OCI-LY7 (cell line): ENCODE data around the gene SURF1. TPM values are rescaled to one million over a fixed set of nuclear protein-coding genes. Genes with fewer than 3 reads are reported as not detected.

Source experiments
- BruUV-seq: library from RNA; stranded (reverse); fragments of 400-500 nt; replicated peaks from 2 replicates; lab custom pipeline; 2021; lab: Mats Ljungman, UMichigan
- CTCF ChIA-PET: fragments of 300-600 bp; sonication (Branson Sonifier 250); formaldehyde crosslinking; loops from one replicate; lab custom pipeline; 2022; ENCODE audit warnings: antibody characterized with exemption; ENCODE audit not compliant: unreplicated experiment; lab: Charles Lee
- POLR2A ChIA-PET: fragments of 300-600 bp; sonication (Branson Sonifier 250); formaldehyde crosslinking; loops from one replicate; lab custom pipeline; 2022; ENCODE audit warnings: antibody characterized with exemption; lab: Charles Lee
- DNase-seq: peaks from one replicate; pipeline ENCODE4 v3.0.0-alpha.2; 2015; ENCODE audit warnings: low spot score
- H2AFZ ChIP-seq: fragments of 200-600 bp; sonication (generic), shearing (Covaris generic); 2 replicates; pipeline ENCODE4 v1.6.1; 2014; ENCODE audit warnings: mild to moderate bottlenecking, antibody characterized with exemption, low read length, moderate library complexity
- H3K27ac ChIP-seq: fragments of 200-600 bp; sonication (generic); 2 replicates; pipeline ENCODE4 v1.5.1; 2014; ENCODE audit warnings: mixed run types, low read depth, mild to moderate bottlenecking, moderate library complexity, low read length, inconsistent platforms; ENCODE audit not compliant: poor library complexity, severe bottlenecking
- H3K36me3 ChIP-seq: fragments of 200-600 bp; sonication (generic); 2 replicates; pipeline ENCODE4 v1.6.1; 2014; ENCODE audit warnings: mild to moderate bottlenecking, antibody characterized with exemption, low read length, moderate library complexity, mixed read lengths; ENCODE audit not compliant: insufficient read depth
- H3K4me1 ChIP-seq: fragments of 200-600 bp; sonication (generic); 2 replicates; pipeline ENCODE4 v1.5.1; 2014; ENCODE audit warnings: mild to moderate bottlenecking, low read length; ENCODE audit not compliant: insufficient read depth, poor library complexity, severe bottlenecking
- H3K4me2 ChIP-seq: fragments of 200-600 bp; sonication (generic); 2 replicates; pipeline ENCODE4 v1.6.1; 2014; ENCODE audit warnings: mild to moderate bottlenecking, low read length
- H3K4me3 ChIP-seq: fragments of 200-600 bp; sonication (generic); 2 replicates; pipeline ENCODE4 v1.5.1; 2014; ENCODE audit warnings: mild to moderate bottlenecking, low read depth, low read length; ENCODE audit not compliant: poor library complexity, severe bottlenecking
- H3K79me2 ChIP-seq: fragments of 200-600 bp; sonication (generic); 2 replicates; pipeline ENCODE4 v1.6.1; 2016; ENCODE audit warnings: low read depth, mild to moderate bottlenecking, low read length, moderate library complexity, mixed read lengths; ENCODE audit not compliant: insufficient read depth
- H3K9me2 ChIP-seq: fragments of 200-600 bp; sonication (generic); 2 replicates; pipeline ENCODE4 v1.6.1; 2016; ENCODE audit warnings: mild to moderate bottlenecking, low read length, mixed read lengths; ENCODE audit not compliant: insufficient read depth
- H3K9me3 ChIP-seq: fragments of 200-600 bp; sonication (generic); 2 replicates; pipeline ENCODE4 v1.6.1; 2014; ENCODE audit warnings: mild to moderate bottlenecking, mixed run types, low read length, mixed read lengths
- H4K20me1 ChIP-seq: fragments of 200-600 bp; sonication (generic); 2 replicates; pipeline ENCODE4 v1.6.1; 2014; ENCODE audit warnings: mild to moderate bottlenecking, antibody characterized with exemption, low read length, moderate library complexity, mixed read lengths; ENCODE audit not compliant: insufficient read depth
- EZH2phosphoT487 ChIP-seq: fragments of 200-600 bp; sonication (generic); IDR thresholded peaks from 2 replicates; pipeline ENCODE4 v1.6.1; 2018; ENCODE audit warnings: low read depth, borderline replicate concordance, mild to moderate bottlenecking, mixed run types, antibody characterized with exemption, low read length, moderate library complexity, mixed read lengths
- intact Hi-C: fragments of 100-400 bp; cut with micrococcal nuclease; formaldehyde crosslinking; loops from one replicate; pipeline ENCODE4 v1.10.0; 2022; ENCODE audit not compliant: unreplicated experiment
- total RNA-seq, 2 experiments: library from RNA; depleted of rRNA in 1 of 2; stranded (reverse); fragments of >200 nt in 1 of 2; shearing (Covaris generic) in 1 of 2; gene quantifications; 2 replicates each; pipeline ENCODE4 v1.2.3, GENCODE V29; 2014 to 2022
- TF ChIP-seq, protein P1 (sequence below): fragments of 200-600 bp; sonication (generic); conservative IDR thresholded peaks from 2 replicates; pipeline ENCODE4 v1.5.1; 2014; ENCODE audit warnings: mild to moderate bottlenecking, antibody characterized with exemption, low read length, moderate library complexity, mixed read lengths

Gene SURF1
- total RNA-seq, 2 experiments from 2014 or later: 22.9 to 38.9 TPM

DNA sequence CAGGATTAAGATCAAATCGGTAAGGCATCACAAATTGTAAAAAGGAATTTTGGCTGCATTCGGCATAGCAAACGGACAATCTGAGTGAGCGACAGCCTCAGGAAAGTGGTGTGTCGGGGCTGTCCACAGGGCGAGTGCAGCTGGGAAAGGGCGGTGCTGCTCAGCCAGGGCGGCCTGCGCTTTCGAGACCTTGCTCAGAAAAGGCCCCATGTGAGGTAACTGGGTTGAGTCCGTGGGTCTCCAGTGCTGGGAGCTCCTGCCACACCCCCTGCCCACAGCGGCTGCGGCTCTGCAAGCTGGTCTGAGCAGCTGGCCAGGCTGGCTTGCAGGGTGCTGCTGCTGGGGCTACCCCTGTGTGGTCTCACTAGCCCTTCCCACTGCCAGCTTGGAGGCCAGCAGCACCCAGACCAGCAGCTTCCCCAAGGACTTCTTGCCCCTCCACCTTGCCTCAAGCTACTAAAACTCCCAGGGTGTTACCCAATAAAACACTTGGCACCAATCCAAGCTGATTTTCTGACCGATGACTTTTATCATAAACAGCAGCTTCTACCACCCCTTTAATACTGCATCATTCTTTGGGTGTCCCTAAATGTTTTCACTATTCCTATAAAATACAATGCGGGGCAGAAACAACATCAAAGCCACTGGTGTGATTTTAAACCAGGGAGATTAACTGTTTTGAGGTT, 6.2 kb upstream of the SURF1 start:
- ChIA-PET POLR2A (no interaction called here), CTCF (interaction anchor here (0.7 kb wide), 1 partner anchor 8 kb away, joined by 3 read pairs; no protein-coding TSS in a partner anchor)
- Histone ChIP-seq H3K27ac (no peak overlapping the region), H3K4me1 (peaks cover 5% of the 10 kb centered on the region), H2AFZ (no peak overlapping the region), H3K36me3 (peaks cover 90% of the 10 kb centered on the region), H3K9me2 (no peaks in the 10 kb centered on the region), H3K79me2 (no peaks in the 10 kb centered on the region), H4K20me1 (no peaks in the 10 kb centered on the region), H3K4me3 (no peak overlapping the region), H3K9me3 (no peaks in the 10 kb centered on the region), H3K4me2 (no peak overlapping the region)
- no peak for DNase-seq
- TF ChIP-seq EZH2phosphoT487: no peak
- TF ChIP-seq, protein P1, sequence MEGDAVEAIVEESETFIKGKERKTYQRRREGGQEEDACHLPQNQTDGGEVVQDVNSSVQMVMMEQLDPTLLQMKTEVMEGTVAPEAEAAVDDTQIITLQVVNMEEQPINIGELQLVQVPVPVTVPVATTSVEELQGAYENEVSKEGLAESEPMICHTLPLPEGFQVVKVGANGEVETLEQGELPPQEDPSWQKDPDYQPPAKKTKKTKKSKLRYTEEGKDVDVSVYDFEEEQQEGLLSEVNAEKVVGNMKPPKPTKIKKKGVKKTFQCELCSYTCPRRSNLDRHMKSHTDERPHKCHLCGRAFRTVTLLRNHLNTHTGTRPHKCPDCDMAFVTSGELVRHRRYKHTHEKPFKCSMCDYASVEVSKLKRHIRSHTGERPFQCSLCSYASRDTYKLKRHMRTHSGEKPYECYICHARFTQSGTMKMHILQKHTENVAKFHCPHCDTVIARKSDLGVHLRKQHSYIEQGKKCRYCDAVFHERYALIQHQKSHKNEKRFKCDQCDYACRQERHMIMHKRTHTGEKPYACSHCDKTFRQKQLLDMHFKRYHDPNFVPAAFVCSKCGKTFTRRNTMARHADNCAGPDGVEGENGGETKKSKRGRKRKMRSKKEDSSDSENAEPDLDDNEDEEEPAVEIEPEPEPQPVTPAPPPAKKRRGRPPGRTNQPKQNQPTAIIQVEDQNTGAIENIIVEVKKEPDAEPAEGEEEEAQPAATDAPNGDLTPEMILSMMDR: no peak
- TSS peak; percentile 63 for BruUV-seq
- intact Hi-C loops: no loop called here

DNA sequence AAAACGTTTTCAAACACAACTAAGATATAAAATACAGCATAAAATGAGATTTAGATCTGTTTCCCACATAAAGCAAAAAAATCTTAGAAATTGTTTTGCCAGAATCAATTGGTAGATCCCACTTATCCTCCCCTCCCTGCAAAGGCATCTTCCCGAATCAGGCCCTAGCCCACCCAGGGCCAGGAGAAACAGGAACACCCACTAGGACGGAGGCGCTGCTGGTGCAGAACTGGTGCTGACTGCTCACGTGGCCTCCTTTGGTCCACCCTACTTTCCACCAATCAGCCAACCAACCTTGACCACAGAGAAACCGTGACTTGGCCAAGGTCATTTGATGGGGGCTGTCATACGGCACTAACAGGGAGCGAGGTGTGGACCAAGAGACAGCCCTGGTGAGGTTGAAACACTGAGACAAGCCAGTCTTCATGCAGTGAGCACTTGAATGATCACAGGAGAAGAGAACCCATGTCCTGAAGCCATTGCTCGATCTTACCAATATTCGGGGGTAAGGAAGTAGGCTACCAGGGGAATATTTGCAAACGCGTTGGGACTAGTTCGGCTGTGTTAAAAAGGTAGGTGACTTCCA, 5.3 kb upstream of the SURF1 start:
- POLR2A ChIA-PET: no interaction called here
- H3K79me2 ChIP-seq: no peaks in the 10 kb centered on the region
- TF ChIP-seq EZH2phosphoT487: no peak
- TF ChIP-seq, protein P1: no peak
- intact Hi-C loops: no loop called here
- peaks cover 81% of the 10 kb centered on the region for H3K36me3 ChIP-seq
- H3K4me3 ChIP-seq: no peak overlapping the region
- no peak overlapping the region for H3K4me2 ChIP-seq
- H3K9me3 ChIP-seq: no peaks in the 10 kb centered on the region
- CTCF ChIA-PET: no interaction called here
- H3K4me1 ChIP-seq: peaks cover 10% of the 10 kb centered on the region
- no peak overlapping the region for H2AFZ ChIP-seq
- H3K27ac ChIP-seq: no peak overlapping the region
- H3K9me2 ChIP-seq: no peaks in the 10 kb centered on the region
- BruUV-seq: no TSS peak
- no peak for DNase-seq
- H4K20me1 ChIP-seq: no peaks in the 10 kb centered on the region
